ENCODE data around the gene GPX6. TPM values are rescaled to one million over a fixed set of nuclear protein-coding genes. Genes with fewer than 3 reads are reported as not detected.
"Not testable (repeated sequence)": the region's sequence is repeated elsewhere in the genome, so short reads cannot be mapped to it uniquely, and the experiment has no call there.

The GPX6 gene
- total RNA-seq, 1 experiment from 2014 or later, result not detected

GRCh38 chr6:28478518-28478917 lies 37.1 kb downstream of the GPX6 start:
- no peak for TF ChIP-seq TCF7L2 (IDR thresholded peaks at IDR 0.05; ENCODE audit: low read depth, low read length)
- TF ChIP-seq POLR2AphosphoS5 (IDR thresholded peaks at IDR 0.05; ENCODE audit: low read depth, low read length), result no peak
- TF ChIP-seq SIN3A (IDR thresholded peaks at IDR 0.05; ENCODE audit: borderline replicate concordance, insufficient read depth, low read depth, low read length), result no peak
- TF ChIP-seq REST (IDR thresholded peaks at IDR 0.05; ENCODE audit: insufficient read depth in 1 of 2, low read depth in 2 of 2, low read length in 1 of 2), result no peak
- no peak for TF ChIP-seq CTCF (IDR thresholded peaks at IDR 0.05)
- Histone ChIP-seq H3K4me1 (ENCODE audit: control insufficient read depth, insufficient read depth, low read length) (peaks cover 8% of the 10 kb centered on the region), H3K36me3 (ENCODE audit: control insufficient read depth, insufficient read depth, low read length) (no peaks in the 10 kb centered on the region), H3K27me3 (ENCODE audit: control insufficient read depth, insufficient read depth, low read length) (peaks cover 4% of the 10 kb centered on the region; the same call in 1 of the 2 replicates), H3K4me3 (ENCODE audit: low read depth in 2 of 2, low read length in 2 of 2) (peak overlapping the region in 1 of 2 experiments; percentile 26; a peak in 2 of 4 replicates), H3K27ac (ENCODE audit: low read length) (no peak overlapping the region), H3K9me3 (ENCODE audit: control insufficient read depth, insufficient read depth, low read depth, low read length) (no peaks in the 10 kb centered on the region)
- intact Hi-C loops (cut with micrococcal nuclease; ENCODE audit: unreplicated experiment), result no loop called here
- no TSS peak for BruUV-seq (replicated peaks)
- ChIA-PET POLR2A (no interaction called here), CTCF (interaction anchor here (0.9 kb wide), 1 partner anchor 94 kb away, joined by 3 read pairs; no protein-coding TSS in a partner anchor)
- ATAC-seq (no peak), DNase-seq (ENCODE audit: low read depth, low spot score) (no peak)
- in situ Hi-C loops (cut with HindIII; ENCODE audit: low pct_unique_long_range_greater_than_20kb, low sequenced_read_pairs), result no loop called here

GRCh38 chr6:28474441-28475219 lies 41.0 kb downstream of the GPX6 start:
- no TSS peak for BruUV-seq (replicated peaks)
- CTCF ChIA-PET, result interaction anchor here (0.6 kb wide), 1 partner anchor 423 kb away, joined by 6 read pairs; no protein-coding TSS in a partner anchor
- intact Hi-C loops (cut with micrococcal nuclease; ENCODE audit: unreplicated experiment), result no loop called here
- Histone ChIP-seq H3K36me3 (ENCODE audit: control insufficient read depth, insufficient read depth, low read length) (no peaks in the 10 kb centered on the region), H3K9me3 (ENCODE audit: control insufficient read depth, insufficient read depth, low read depth, low read length) (no peaks in the 10 kb centered on the region), H3K27me3 (ENCODE audit: control insufficient read depth, insufficient read depth, low read length) (peaks cover 2% of the 10 kb centered on the region; the same call in 1 of the 2 replicates), H3K4me1 (ENCODE audit: control insufficient read depth, insufficient read depth, low read length) (peaks cover 8% of the 10 kb centered on the region; the same call in 1 of the 2 replicates), H3K4me3 (ENCODE audit: low read depth in 2 of 2, low read length in 2 of 2) (peak overlapping the region; percentile 57 to 73), H3K27ac (ENCODE audit: low read length) (no peak overlapping the region)
- TF ChIP-seq REST (IDR thresholded peaks at IDR 0.05; ENCODE audit: insufficient read depth in 1 of 2, low read depth in 2 of 2, low read length in 1 of 2), result no peak
- TF ChIP-seq POLR2AphosphoS5 (IDR thresholded peaks at IDR 0.05; ENCODE audit: low read depth, low read length), result peak; percentile 43; the same call in 1 of the 2 replicates
- TF ChIP-seq SIN3A (IDR thresholded peaks at IDR 0.05; ENCODE audit: borderline replicate concordance, insufficient read depth, low read depth, low read length), result no peak
- no peak for TF ChIP-seq TCF7L2 (IDR thresholded peaks at IDR 0.05; ENCODE audit: low read depth, low read length)
- TF ChIP-seq CTCF (IDR thresholded peaks at IDR 0.05), result no peak
- POLR2A ChIA-PET, result interaction anchor here (0.7 kb wide), 1 partner anchor 127 kb away, joined by 3 read pairs; no protein-coding TSS in a partner anchor
- in situ Hi-C loops (cut with HindIII; ENCODE audit: low pct_unique_long_range_greater_than_20kb, low sequenced_read_pairs), result no loop called here
- DNase-seq (ENCODE audit: low read depth, low spot score), result peak; percentile 92
- ATAC-seq, result peak; percentile 99

GRCh38 chr6:28469153-28469745 lies 46.3 kb downstream of the GPX6 start:
- ATAC-seq; DNase-seq (ENCODE audit: low read depth, low spot score); H3K27me3 ChIP-seq (ENCODE audit: control insufficient read depth, insufficient read depth, low read length); H3K27ac ChIP-seq (ENCODE audit: low read length); BruUV-seq (replicated peaks); intact Hi-C loops (cut with micrococcal nuclease; ENCODE audit: unreplicated experiment); H3K4me1 ChIP-seq (ENCODE audit: control insufficient read depth, insufficient read depth, low read length); H3K36me3 ChIP-seq (ENCODE audit: control insufficient read depth, insufficient read depth, low read length); H3K9me3 ChIP-seq (ENCODE audit: control insufficient read depth, insufficient read depth, low read depth, low read length); CTCF ChIA-PET; H3K4me3 ChIP-seq (ENCODE audit: low read depth in 2 of 2, low read length in 2 of 2); POLR2A ChIA-PET; in situ Hi-C loops (cut with HindIII; ENCODE audit: low pct_unique_long_range_greater_than_20kb, low sequenced_read_pairs): not testable (repeated sequence)

All from Panc1 (cell line).